HT1080 (cell line): ENCODE results near the gene NRG3. TPM values are rescaled to one million over a fixed set of nuclear protein-coding genes. Genes with fewer than 3 reads are reported as not detected.

Experiments
- DNase-seq: peaks from one replicate; pipeline ENCODE4 v3.0.0-alpha.2; 2015; ENCODE audit warnings: low read depth
- total RNA-seq: library from RNA; depleted of rRNA; stranded (reverse); fragments of >200 nt; shearing (Covaris generic); gene quantifications from 2 replicates; pipeline ENCODE4 v1.2.3, GENCODE V29; 2014

Gene NRG3
- total RNA-seq, 1 experiment from 2014 or later, result not detected

- DNase-seq, result no peak
Measured at GRCh38 chr10:82084904-82085303, 209.9 kb downstream of the NRG3 start.

GRCh38 chr10:82089327-82089726 is 214.3 kb downstream of the NRG3 start:
- DNase-seq, result no peak

GRCh38 chr10:82091413-82091812 is 216.4 kb downstream of the NRG3 start:
- no peak for DNase-seq

- no peak for DNase-seq
Measured at GRCh38 chr10:82092111-82092510, 217.1 kb downstream of the NRG3 start.

- no peak for DNase-seq
Measured at GRCh38 chr10:82124713-82125112, 249.7 kb downstream of the NRG3 start.

- no peak for DNase-seq
Measured at GRCh38 chr10:82128527-82128926, 253.5 kb downstream of the NRG3 start.

GRCh38 chr10:82136103-82136502 is 261.1 kb downstream of the NRG3 start:
- DNase-seq, result no peak

GRCh38 chr10:82144153-82144552 is 269.2 kb downstream of the NRG3 start:
- no peak for DNase-seq

GRCh38 chr10:82148764-82149163 is 273.8 kb downstream of the NRG3 start:
- peak; percentile 6 for DNase-seq

GRCh38 chr10:82149674-82150073 is 274.7 kb downstream of the NRG3 start:
- no peak for DNase-seq

- DNase-seq, result peak; percentile 8
Measured at GRCh38 chr10:82150123-82150900, 275.3 kb downstream of the NRG3 start.

GRCh38 chr10:82160307-82160706 is 285.3 kb downstream of the NRG3 start:
- no peak for DNase-seq

- no peak for DNase-seq
Measured at GRCh38 chr10:82161264-82161663, 286.3 kb downstream of the NRG3 start.

GRCh38 chr10:82162549-82163195 is 287.7 kb downstream of the NRG3 start:
- no peak for DNase-seq

- no peak for DNase-seq
Measured at GRCh38 chr10:82171899-82172298, 296.9 kb downstream of the NRG3 start.

GRCh38 chr10:82176587-82176986 is 301.6 kb downstream of the NRG3 start:
- no peak for DNase-seq

- peak; percentile 41 for DNase-seq
Measured at GRCh38 chr10:82190432-82191260, 315.7 kb downstream of the NRG3 start.

GRCh38 chr10:82191653-82192052 is 316.7 kb downstream of the NRG3 start:
- no peak for DNase-seq

- no peak for DNase-seq
Measured at GRCh38 chr10:82192665-82193064, 317.7 kb downstream of the NRG3 start.

GRCh38 chr10:82194419-82194818 is 319.4 kb downstream of the NRG3 start:
- peak; percentile 6 for DNase-seq

- peak; percentile 7 for DNase-seq
Measured at GRCh38 chr10:82206831-82207230, 331.8 kb downstream of the NRG3 start.

- DNase-seq, result no peak
Measured at GRCh38 chr10:82208726-82209125, 333.7 kb downstream of the NRG3 start.
